HG03520 (cell line): ENCODE results near the gene GGTA1.

Experiments
- ATAC-seq: cut with Tn5 transposase; IDR thresholded peaks from one replicate; pipeline ENCODE4 v1.9.1; 2021; ENCODE audit warnings: mild to moderate bottlenecking, moderate library complexity; ENCODE audit not compliant: unreplicated experiment

Gene GGTA1

GRCh38 chr9:121411993-121412392, 87.7 kb downstream of the GGTA1 start:
- no peak for ATAC-seq

GRCh38 chr9:121405899-121406298, 93.7 kb downstream of the GGTA1 start:
- no peak for ATAC-seq
